MCF 10A (cell line): ENCODE results near the gene SHC3. TPM values are rescaled to one million over a fixed set of nuclear protein-coding genes. Genes with fewer than 3 reads are reported as not detected.

Source experiments
- BruUV-seq: library from RNA; stranded (reverse); fragments of 400-500 nt; replicated peaks from 2 replicates; lab custom pipeline; 2021; lab: Mats Ljungman, UMichigan
- CTCF ChIA-PET: fragments of 300-600 bp; sonication (Branson Sonifier 250); formaldehyde crosslinking; extraction: SDS; loops from one replicate; lab custom pipeline; 2021; ENCODE audit warnings: antibody characterized with exemption, inconsistent platforms; lab: Yijun Ruan, JAX
- POLR2A ChIA-PET: fragments of 300-600, 350-650 bp; sonication (Branson Sonifier 250); formaldehyde crosslinking; extraction: SDS; loops from one replicate; lab custom pipeline; 2020; ENCODE audit warnings: antibody characterized with exemption, inconsistent platforms; lab: Yijun Ruan, JAX
- DNase-seq: peaks from one replicate; pipeline ENCODE4 v3.0.0-alpha.2; 2018; ENCODE audit not compliant: unreplicated experiment
- H3K27ac Mint-ChIP-seq: one replicate; pipeline ENCODE4 v1.8.0; 2022; ENCODE audit warnings: mild to moderate bottlenecking, low read depth, mixed read lengths; ENCODE audit not compliant: unreplicated experiment
- H3K27me3 Mint-ChIP-seq: one replicate; pipeline ENCODE4 v1.8.0; 2022; ENCODE audit warnings: mixed read lengths; ENCODE audit not compliant: insufficient read depth, unreplicated experiment
- H3K36me3 Mint-ChIP-seq: one replicate; pipeline ENCODE4 v1.8.0; 2022; ENCODE audit warnings: mild to moderate bottlenecking, moderate library complexity, mixed read lengths; ENCODE audit not compliant: insufficient read depth, unreplicated experiment
- H3K4me1 Mint-ChIP-seq: one replicate; pipeline ENCODE4 v1.8.0; 2022; ENCODE audit warnings: mixed read lengths; ENCODE audit not compliant: insufficient read depth, unreplicated experiment
- H3K4me3 Mint-ChIP-seq: one replicate; pipeline ENCODE4 v1.8.0; 2022; ENCODE audit warnings: mild to moderate bottlenecking, moderate library complexity, mixed read lengths; ENCODE audit not compliant: unreplicated experiment
- H3K9me3 Mint-ChIP-seq: one replicate; pipeline ENCODE4 v1.8.0; 2022; ENCODE audit warnings: mixed read lengths; ENCODE audit not compliant: unreplicated experiment
- intact Hi-C: fragments of 100-400 bp; cut with micrococcal nuclease; formaldehyde crosslinking; loops from 2 replicates; pipeline ENCODE4 v1.14.1; 2022
- total RNA-seq: library from RNA; stranded (reverse); gene quantifications from 2 replicates; pipeline ENCODE4 v1.2.3, GENCODE V29; 2022
- TF ChIP-seq, protein P1 (sequence below): fragments of 200-600 bp; IDR thresholded peaks from one replicate; pipeline ENCODE4 v1.8.0; 2022; ENCODE audit warnings: antibody characterized with exemption, mild to moderate bottlenecking; ENCODE audit not compliant: unreplicated experiment

Gene SHC3
- total RNA-seq, 1 experiment from 2014 or later: 0.02 TPM

DNA sequence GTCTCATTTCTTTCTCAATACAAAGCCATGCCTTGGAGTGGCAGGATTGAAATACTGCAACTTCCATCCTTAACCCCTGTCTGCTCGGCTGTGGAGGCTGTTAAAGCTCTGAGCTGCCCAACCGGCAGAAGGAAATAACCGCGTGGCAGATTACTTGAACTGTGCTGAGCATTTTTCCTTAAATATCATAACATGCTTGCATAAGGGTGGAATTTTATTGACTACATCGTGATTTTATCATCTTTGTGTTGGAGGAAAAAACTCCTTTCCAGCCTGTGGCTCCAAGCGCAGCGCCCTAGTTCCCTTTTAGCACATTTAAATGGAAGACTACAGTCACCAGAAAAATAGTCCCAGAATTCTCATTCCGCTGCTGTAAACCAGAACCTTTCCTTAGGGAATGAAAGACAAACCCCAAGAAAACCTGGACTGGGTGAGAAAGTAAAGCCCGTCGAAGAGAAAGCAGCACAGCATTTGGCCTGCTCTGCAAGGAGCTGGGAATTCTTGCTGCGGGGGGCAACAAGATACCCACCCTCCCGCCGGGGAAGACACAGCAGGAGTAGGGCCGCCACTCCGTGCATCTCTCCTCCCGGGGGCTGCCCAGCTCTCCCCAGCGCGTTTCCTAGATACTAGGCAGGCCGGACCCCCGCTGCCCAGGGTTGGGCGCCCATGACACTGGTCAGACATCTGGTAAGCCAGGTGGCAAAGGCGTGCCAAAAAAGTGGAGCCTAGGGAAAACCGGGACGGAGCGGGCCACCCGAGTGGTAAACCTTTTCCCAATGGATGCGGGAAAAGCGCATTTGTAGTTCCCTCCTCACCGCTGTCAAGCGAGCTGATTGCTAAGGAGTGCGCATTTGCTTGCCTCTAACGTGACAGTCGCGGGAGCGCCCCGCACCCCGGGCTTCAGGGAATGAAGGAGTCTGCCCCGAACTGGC is 1.3 kb downstream of the SHC3 start:
- ChIA-PET CTCF (no interaction called here), POLR2A (no interaction called here)
- no peak overlapping the region for H3K4me3 Mint-ChIP-seq
- intact Hi-C loops: no loop called here
- TF ChIP-seq, protein P1, sequence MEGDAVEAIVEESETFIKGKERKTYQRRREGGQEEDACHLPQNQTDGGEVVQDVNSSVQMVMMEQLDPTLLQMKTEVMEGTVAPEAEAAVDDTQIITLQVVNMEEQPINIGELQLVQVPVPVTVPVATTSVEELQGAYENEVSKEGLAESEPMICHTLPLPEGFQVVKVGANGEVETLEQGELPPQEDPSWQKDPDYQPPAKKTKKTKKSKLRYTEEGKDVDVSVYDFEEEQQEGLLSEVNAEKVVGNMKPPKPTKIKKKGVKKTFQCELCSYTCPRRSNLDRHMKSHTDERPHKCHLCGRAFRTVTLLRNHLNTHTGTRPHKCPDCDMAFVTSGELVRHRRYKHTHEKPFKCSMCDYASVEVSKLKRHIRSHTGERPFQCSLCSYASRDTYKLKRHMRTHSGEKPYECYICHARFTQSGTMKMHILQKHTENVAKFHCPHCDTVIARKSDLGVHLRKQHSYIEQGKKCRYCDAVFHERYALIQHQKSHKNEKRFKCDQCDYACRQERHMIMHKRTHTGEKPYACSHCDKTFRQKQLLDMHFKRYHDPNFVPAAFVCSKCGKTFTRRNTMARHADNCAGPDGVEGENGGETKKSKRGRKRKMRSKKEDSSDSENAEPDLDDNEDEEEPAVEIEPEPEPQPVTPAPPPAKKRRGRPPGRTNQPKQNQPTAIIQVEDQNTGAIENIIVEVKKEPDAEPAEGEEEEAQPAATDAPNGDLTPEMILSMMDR: no peak
- no peaks in the 10 kb centered on the region for H3K27me3 Mint-ChIP-seq
- no peaks in the 10 kb centered on the region for H3K9me3 Mint-ChIP-seq
- peaks cover 17% of the 10 kb centered on the region for H3K4me1 Mint-ChIP-seq
- no peak for DNase-seq
- H3K27ac Mint-ChIP-seq: no peak overlapping the region
- no peaks in the 10 kb centered on the region for H3K36me3 Mint-ChIP-seq
- BruUV-seq: no TSS peak

DNA sequence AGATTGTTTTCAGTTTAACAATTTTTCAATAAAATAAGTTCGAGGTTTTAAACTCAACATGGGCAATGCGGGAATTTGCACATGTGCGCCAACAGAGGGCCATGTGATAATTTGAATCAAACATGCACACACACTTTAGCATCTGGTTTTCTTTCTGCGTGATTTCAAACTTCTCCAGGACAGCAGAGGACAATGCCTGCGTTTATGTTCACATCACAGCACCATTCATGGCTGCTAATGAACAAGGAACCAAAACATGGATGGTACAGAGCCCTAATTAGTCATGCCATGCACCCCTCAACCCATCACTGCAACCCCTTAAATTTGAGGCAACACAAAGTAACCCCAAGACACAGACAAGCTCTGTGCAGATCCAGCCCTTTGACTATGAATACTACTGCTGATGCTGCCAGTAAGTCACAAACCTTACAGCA is 2.8 kb downstream of the SHC3 start:
- intact Hi-C loops: no loop called here
- H3K36me3 Mint-ChIP-seq: no peaks in the 10 kb centered on the region
- no peaks in the 10 kb centered on the region for H3K27me3 Mint-ChIP-seq

DNA sequence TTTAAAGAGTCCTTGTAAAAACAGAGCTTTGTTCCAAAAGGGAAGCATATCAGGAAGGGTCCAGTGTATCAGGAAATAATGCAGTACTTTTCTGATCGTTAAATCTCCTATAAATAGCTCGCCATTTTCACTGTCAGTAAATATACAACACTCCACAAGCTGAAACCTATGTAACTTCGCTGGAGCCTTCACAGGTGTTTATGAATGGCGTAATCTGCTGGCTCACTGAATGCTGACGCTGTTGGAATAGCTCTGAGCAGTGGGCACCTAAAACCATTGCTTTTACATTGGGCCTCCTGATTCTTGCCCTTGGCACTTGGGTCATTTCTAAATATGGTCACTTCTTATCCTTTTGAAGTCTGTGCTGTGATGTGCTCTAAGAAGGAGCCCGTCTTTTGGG is 4.3 kb downstream of the SHC3 start:
- DNase-seq: no peak
- H3K9me3 Mint-ChIP-seq: no peaks in the 10 kb centered on the region
- intact Hi-C loops: loop anchor here (5.0 kb wide), 1 partner anchor 103 kb away; no protein-coding TSS in a partner anchor
- BruUV-seq: no TSS peak
- H3K36me3 Mint-ChIP-seq: no peaks in the 10 kb centered on the region
- H3K4me1 Mint-ChIP-seq: peaks cover 5% of the 10 kb centered on the region
- ChIA-PET CTCF (no interaction called here), POLR2A (interaction anchor here (1.0 kb wide), 1 partner anchor 136 kb away, joined by 4 read pairs; no protein-coding TSS in a partner anchor)
- no peaks in the 10 kb centered on the region for H3K27me3 Mint-ChIP-seq
- no peak overlapping the region for H3K27ac Mint-ChIP-seq
- no peak overlapping the region for H3K4me3 Mint-ChIP-seq
- TF ChIP-seq, protein P1: no peak

More for the DNA sequence above, 2.8 kb downstream of the SHC3 start:
- Mint-ChIP-seq H3K4me1 (peaks cover 17% of the 10 kb centered on the region), H3K4me3 (no peak overlapping the region), H3K9me3 (no peaks in the 10 kb centered on the region), H3K27ac (no peak overlapping the region)
- BruUV-seq: no TSS peak
- CTCF ChIA-PET: no interaction called here
- no peak for DNase-seq
- POLR2A ChIA-PET: interaction anchor here (0.8 kb wide), 1 partner anchor 21 kb away, joined by 3 read pairs; no protein-coding TSS in a partner anchor
- TF ChIP-seq, protein P1: no peak

DNA sequence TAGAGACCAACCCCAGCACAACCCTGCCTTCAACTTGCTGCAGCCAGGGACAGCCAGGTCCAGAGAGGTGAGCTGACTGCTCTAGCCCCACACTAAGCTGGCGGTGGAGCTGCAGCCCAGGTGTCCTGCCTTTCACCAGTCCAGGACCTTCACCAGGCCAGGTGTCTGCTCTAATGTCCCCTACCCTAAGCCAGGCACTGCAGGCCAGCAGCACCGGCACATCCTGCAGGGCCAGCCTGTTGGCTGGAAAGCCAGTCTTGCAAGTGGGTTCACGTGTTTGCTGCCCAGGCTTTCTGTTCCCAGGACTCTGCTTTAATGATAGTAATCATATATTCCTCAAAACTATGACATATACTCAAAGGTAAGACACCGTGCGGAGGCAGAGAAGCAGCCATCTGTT is 5.5 kb downstream of the SHC3 start:
- no peaks in the 10 kb centered on the region for H3K27me3 Mint-ChIP-seq
- no TSS peak for BruUV-seq

More for the DNA sequence above, 5.5 kb downstream of the SHC3 start:
- H3K4me1 Mint-ChIP-seq: no peaks in the 10 kb centered on the region
- intact Hi-C loops: loop anchor here (5.0 kb wide), 1 partner anchor 104 kb away; no protein-coding TSS in a partner anchor
- CTCF ChIA-PET: no interaction called here
- no peak overlapping the region for H3K27ac Mint-ChIP-seq
- H3K9me3 Mint-ChIP-seq: no peaks in the 10 kb centered on the region
- TF ChIP-seq, protein P1: no peak
- DNase-seq: no peak
- POLR2A ChIA-PET: no interaction called here
- no peak overlapping the region for H3K4me3 Mint-ChIP-seq
- no peaks in the 10 kb centered on the region for H3K36me3 Mint-ChIP-seq
